ENCODE results near the gene REX1BD.
"Not testable (repeated sequence)": the region's sequence is repeated elsewhere in the genome, so short reads cannot be mapped to it uniquely, and the experiment has no call there.

Gene REX1BD

GRCh38 chr19:18580311-18580710, 8.3 kb upstream of the REX1BD start:
- no peak for DNase-seq

- no peak for DNase-seq
Observed at GRCh38 chr19:18586306-18586705, 2.3 kb upstream of the REX1BD start.

- DNase-seq, result no peak
Observed at GRCh38 chr19:18587561-18587960, 1.0 kb upstream of the REX1BD start.

GRCh38 chr19:18587962-18588610, 512 bp upstream of the REX1BD start:
- DNase-seq, result no peak

GRCh38 chr19:18589380-18590272, 1.0 kb downstream of the REX1BD start:
- peak; percentile 72 for DNase-seq

- peak; percentile 91 for DNase-seq
Observed at GRCh38 chr19:18590273-18591272, 2.0 kb downstream of the REX1BD start.

- DNase-seq, result no peak
Observed at GRCh38 chr19:18591735-18592385, 3.3 kb downstream of the REX1BD start.

GRCh38 chr19:18592732-18593131, 4.1 kb downstream of the REX1BD start:
- DNase-seq, result not testable (repeated sequence)

- no peak for DNase-seq
Observed at GRCh38 chr19:18593367-18594095, 4.9 kb downstream of the REX1BD start.

GRCh38 chr19:18594096-18594823, 5.7 kb downstream of the REX1BD start:
- DNase-seq, result peak; percentile 55

GRCh38 chr19:18594824-18595373, 6.3 kb downstream of the REX1BD start:
- no peak for DNase-seq

GRCh38 chr19:18595475-18595874, 6.9 kb downstream of the REX1BD start:
- DNase-seq, result no peak

GRCh38 chr19:18596752-18597157, 8.2 kb downstream of the REX1BD start:
- no peak for DNase-seq

- DNase-seq, result no peak
Observed at GRCh38 chr19:18597809-18598660, 9.4 kb downstream of the REX1BD start.

GRCh38 chr19:18599485-18599884, 10.9 kb downstream of the REX1BD start:
- no peak for DNase-seq

- not testable (repeated sequence) for DNase-seq
Observed at GRCh38 chr19:18600692-18601397, 12.2 kb downstream of the REX1BD start.

GRCh38 chr19:18601875-18602274, 13.3 kb downstream of the REX1BD start:
- no peak for DNase-seq

GRCh38 chr19:18603255-18603957, 14.8 kb downstream of the REX1BD start:
- no peak for DNase-seq

All from NCI-H2227 treated with DMSO at 0.1 percent for 48 hours (cell line).